ENCODE data around the gene DOCK1.
"Not testable (repeated sequence)": the region's sequence is repeated elsewhere in the genome, so short reads cannot be mapped to it uniquely, and the experiment has no call there.

Gene DOCK1

DNA sequence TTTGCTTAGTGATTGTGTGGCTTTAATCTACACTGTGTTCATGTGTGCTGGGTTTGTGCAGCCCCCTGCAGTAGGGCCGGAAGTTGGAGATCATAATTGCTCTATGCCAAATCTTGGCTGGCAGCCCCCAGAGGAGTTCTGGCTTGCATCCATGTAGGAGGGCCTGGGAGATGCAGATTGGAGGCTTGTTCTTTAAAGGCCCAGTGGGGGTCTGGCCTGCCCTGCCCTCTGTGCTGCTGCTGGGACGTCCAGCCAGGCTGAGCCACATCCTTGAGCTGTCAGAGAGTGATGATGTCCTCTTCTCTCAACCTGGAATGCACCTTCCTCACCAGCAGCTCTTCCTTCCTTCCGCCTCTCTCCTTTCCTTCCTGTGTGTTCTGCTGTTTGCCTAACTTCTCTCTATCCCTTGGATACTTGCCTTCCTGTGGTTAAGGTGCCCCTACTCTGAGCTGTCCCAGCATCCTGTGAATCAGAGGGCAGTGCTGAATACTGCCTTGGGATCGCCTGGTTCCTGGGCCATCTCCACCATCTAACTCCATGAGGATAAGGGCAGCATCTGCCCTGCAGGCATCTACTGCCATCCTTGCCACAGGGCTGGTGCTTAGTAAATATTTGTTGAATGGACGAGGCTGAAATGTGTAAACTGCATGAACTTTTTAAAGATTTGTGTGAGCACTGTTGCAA, 30.2 kb downstream of the DOCK1 start:
- Histone ChIP-seq H3K27ac (ENCODE audit: low read length) (no peak overlapping the region), H3K9ac (ENCODE audit: low read length in 2 of 2) (no peak overlapping the region), H3K4me1 (ENCODE audit: control insufficient read depth, insufficient read depth, low read length) (peaks cover 17% of the 10 kb centered on the region), H3K9me3 (ENCODE audit: control insufficient read depth in 2 of 2, low read length in 2 of 2) (no peaks in the 10 kb centered on the region), H3K27me3 (ENCODE audit: control insufficient read depth in 1 of 2, insufficient read depth in 2 of 2, low read length in 2 of 2) (no peaks in the 10 kb centered on the region), H3K36me3 (ENCODE audit: control insufficient read depth in 2 of 2, insufficient read depth in 2 of 2, low read length in 2 of 2) (no peaks in the 10 kb centered on the region), H3K4me3 (ENCODE audit: low read length in 2 of 2) (no peak overlapping the region)

GRCh38 chr10:126937026-126937425, 31.8 kb downstream of the DOCK1 start:
- Histone ChIP-seq H3K4me1 (ENCODE audit: control insufficient read depth, insufficient read depth, low read length) (peaks cover 8% of the 10 kb centered on the region), H3K9me3 (ENCODE audit: control insufficient read depth in 2 of 2, low read length in 2 of 2) (no peaks in the 10 kb centered on the region), H3K4me3 (ENCODE audit: low read length in 2 of 2) (no peak overlapping the region), H3K36me3 (ENCODE audit: control insufficient read depth in 2 of 2, insufficient read depth in 2 of 2, low read length in 2 of 2) (no peaks in the 10 kb centered on the region), H3K27ac (ENCODE audit: low read length) (no peak overlapping the region), H3K27me3 (ENCODE audit: control insufficient read depth in 1 of 2, insufficient read depth in 2 of 2, low read length in 2 of 2) (no peaks in the 10 kb centered on the region), H3K9ac (ENCODE audit: low read length in 2 of 2) (no peak overlapping the region)

- not testable (repeated sequence) for H3K4me3 ChIP-seq (ENCODE audit: low read length in 2 of 2); H3K4me1 ChIP-seq (ENCODE audit: control insufficient read depth, insufficient read depth, low read length); H3K9me3 ChIP-seq (ENCODE audit: control insufficient read depth in 2 of 2, low read length in 2 of 2); H3K36me3 ChIP-seq (ENCODE audit: control insufficient read depth in 2 of 2, insufficient read depth in 2 of 2, low read length in 2 of 2); H3K9ac ChIP-seq (ENCODE audit: low read length in 2 of 2); H3K27ac ChIP-seq (ENCODE audit: low read length); H3K27me3 ChIP-seq (ENCODE audit: control insufficient read depth in 1 of 2, insufficient read depth in 2 of 2, low read length in 2 of 2)
Observed at GRCh38 chr10:126938121-126938520, 32.9 kb downstream of the DOCK1 start.

DNA sequence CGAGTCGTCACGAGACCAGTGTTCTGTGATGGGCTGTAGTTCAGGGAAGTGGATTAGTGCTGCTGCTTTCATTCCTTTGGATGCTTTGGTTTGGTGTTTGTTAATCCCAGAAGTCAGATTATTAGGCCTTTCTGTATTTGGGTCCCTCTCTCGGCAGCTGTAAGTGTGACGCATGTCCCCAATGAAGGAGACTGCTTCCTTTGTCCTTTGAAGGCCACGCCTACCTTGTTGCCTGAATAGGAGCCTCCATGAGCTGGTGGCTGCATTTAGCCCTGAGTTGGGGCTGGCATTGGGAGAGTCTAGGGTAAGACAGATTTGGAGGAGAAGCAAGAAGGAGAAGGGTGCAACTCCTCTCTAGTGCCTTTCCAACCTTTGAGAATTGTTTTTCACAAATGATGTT, 34.5 kb downstream of the DOCK1 start:
- Histone ChIP-seq H3K27ac (ENCODE audit: low read length) (no peak overlapping the region), H3K4me3 (ENCODE audit: low read length in 2 of 2) (no peak overlapping the region), H3K27me3 (ENCODE audit: control insufficient read depth in 1 of 2, insufficient read depth in 2 of 2, low read length in 2 of 2) (no peaks in the 10 kb centered on the region), H3K36me3 (ENCODE audit: control insufficient read depth in 2 of 2, insufficient read depth in 2 of 2, low read length in 2 of 2) (no peaks in the 10 kb centered on the region), H3K9ac (ENCODE audit: low read length in 2 of 2) (no peak overlapping the region), H3K4me1 (ENCODE audit: control insufficient read depth, insufficient read depth, low read length) (peaks cover 5% of the 10 kb centered on the region), H3K9me3 (ENCODE audit: control insufficient read depth in 2 of 2, low read length in 2 of 2) (no peaks in the 10 kb centered on the region)

DNA sequence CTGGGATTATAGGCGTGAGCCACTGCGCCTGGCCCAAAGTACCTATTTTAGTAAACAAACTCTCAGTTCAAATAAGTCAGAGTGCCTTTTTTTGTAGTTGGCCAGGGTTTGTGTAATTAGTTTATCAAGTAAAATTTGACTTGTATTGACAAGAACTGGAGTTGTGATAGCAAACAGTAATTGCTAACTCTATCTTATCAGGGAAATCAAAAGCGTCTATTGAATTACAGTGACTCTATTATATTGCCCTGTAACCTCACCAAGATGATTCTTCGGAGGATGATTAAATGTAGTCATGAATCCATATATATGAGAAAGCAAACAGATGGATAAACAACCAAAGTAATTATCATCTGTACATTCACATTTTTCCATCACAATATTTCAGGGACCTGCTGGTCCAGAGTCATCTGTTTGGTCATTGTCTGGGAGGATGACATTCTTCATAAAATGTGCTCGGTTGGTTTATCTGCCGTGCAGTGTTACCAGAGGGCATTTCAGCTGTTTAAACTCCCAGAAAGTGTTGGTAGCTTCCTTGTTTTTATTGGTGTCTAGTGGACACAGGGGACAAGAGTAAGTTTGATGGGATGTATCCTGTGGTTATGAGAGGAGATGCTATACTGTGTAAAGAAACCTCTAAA, 35.6 kb downstream of the DOCK1 start:
- Histone ChIP-seq H3K36me3 (ENCODE audit: control insufficient read depth in 2 of 2, insufficient read depth in 2 of 2, low read length in 2 of 2) (no peaks in the 10 kb centered on the region), H3K27ac (ENCODE audit: low read length) (no peak overlapping the region), H3K4me3 (ENCODE audit: low read length in 2 of 2) (no peak overlapping the region), H3K27me3 (ENCODE audit: control insufficient read depth in 1 of 2, insufficient read depth in 2 of 2, low read length in 2 of 2) (no peaks in the 10 kb centered on the region), H3K9me3 (ENCODE audit: control insufficient read depth in 2 of 2, low read length in 2 of 2) (no peaks in the 10 kb centered on the region), H3K4me1 (ENCODE audit: control insufficient read depth, insufficient read depth, low read length) (no peaks in the 10 kb centered on the region), H3K9ac (ENCODE audit: low read length in 2 of 2) (no peak overlapping the region)

GRCh38 chr10:126944191-126944590, 39.0 kb downstream of the DOCK1 start:
- Histone ChIP-seq H3K4me1 (ENCODE audit: control insufficient read depth, insufficient read depth, low read length) (no peaks in the 10 kb centered on the region), H3K27me3 (ENCODE audit: control insufficient read depth in 1 of 2, insufficient read depth in 2 of 2, low read length in 2 of 2) (no peaks in the 10 kb centered on the region), H3K27ac (ENCODE audit: low read length) (no peak overlapping the region), H3K36me3 (ENCODE audit: control insufficient read depth in 2 of 2, insufficient read depth in 2 of 2, low read length in 2 of 2) (no peaks in the 10 kb centered on the region), H3K9me3 (ENCODE audit: control insufficient read depth in 2 of 2, low read length in 2 of 2) (no peaks in the 10 kb centered on the region), H3K4me3 (ENCODE audit: low read length in 2 of 2) (no peak overlapping the region), H3K9ac (ENCODE audit: low read length in 2 of 2) (no peak overlapping the region)

DNA sequence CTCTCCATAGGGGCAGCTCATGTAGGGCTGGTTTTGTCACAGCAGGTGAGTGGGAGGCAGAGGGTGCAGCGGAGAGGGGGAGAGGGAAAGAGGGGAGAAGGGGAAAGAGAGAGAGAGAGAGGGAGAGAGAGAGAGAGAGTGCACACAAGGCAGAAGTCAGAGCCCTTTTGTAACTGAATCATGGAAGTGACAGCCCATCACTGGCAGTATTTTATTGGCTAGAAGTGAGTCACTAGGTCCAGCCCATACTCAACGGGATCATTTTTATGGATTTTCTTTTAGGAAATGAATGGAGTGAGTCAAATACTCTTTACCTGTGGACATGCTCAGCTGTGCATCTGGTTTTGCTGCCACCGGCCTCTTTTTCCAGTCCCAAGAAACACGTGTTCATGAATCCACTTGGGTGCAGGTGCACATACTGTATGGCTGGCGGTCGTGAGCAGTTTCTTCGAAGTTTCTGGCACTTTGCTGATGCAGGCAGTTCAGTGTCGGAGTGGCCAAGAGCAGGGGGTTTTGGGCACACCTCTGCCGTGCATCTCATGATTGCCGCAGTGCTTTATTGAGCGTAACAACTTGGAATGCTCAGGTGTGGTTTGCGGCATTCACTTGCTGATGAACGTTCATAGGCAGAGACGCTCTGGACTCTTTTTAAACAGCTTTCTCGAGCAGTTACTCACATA, 40.3 kb downstream of the DOCK1 start:
- H3K4me1 ChIP-seq (ENCODE audit: control insufficient read depth, insufficient read depth, low read length) = no peaks in the 10 kb centered on the region
- H3K27ac ChIP-seq (ENCODE audit: low read length) = no peak overlapping the region
- no peaks in the 10 kb centered on the region for H3K36me3 ChIP-seq (ENCODE audit: control insufficient read depth in 2 of 2, insufficient read depth in 2 of 2, low read length in 2 of 2)
- H3K27me3 ChIP-seq (ENCODE audit: control insufficient read depth in 1 of 2, insufficient read depth in 2 of 2, low read length in 2 of 2) = no peaks in the 10 kb centered on the region
- H3K4me3 ChIP-seq (ENCODE audit: low read length in 2 of 2) = no peak overlapping the region
- no peak overlapping the region for H3K9ac ChIP-seq (ENCODE audit: low read length in 2 of 2)
- H3K9me3 ChIP-seq (ENCODE audit: control insufficient read depth in 2 of 2, low read length in 2 of 2) = no peaks in the 10 kb centered on the region

GRCh38 chr10:126946746-126947145, 41.5 kb downstream of the DOCK1 start:
- H3K27ac ChIP-seq (ENCODE audit: low read length) = no peak overlapping the region
- H3K9me3 ChIP-seq (ENCODE audit: control insufficient read depth in 2 of 2, low read length in 2 of 2) = no peaks in the 10 kb centered on the region
- no peak overlapping the region for H3K9ac ChIP-seq (ENCODE audit: low read length in 2 of 2)
- H3K4me3 ChIP-seq (ENCODE audit: low read length in 2 of 2) = no peak overlapping the region
- no peaks in the 10 kb centered on the region for H3K4me1 ChIP-seq (ENCODE audit: control insufficient read depth, insufficient read depth, low read length)
- H3K27me3 ChIP-seq (ENCODE audit: control insufficient read depth in 1 of 2, insufficient read depth in 2 of 2, low read length in 2 of 2) = no peaks in the 10 kb centered on the region
- no peaks in the 10 kb centered on the region for H3K36me3 ChIP-seq (ENCODE audit: control insufficient read depth in 2 of 2, insufficient read depth in 2 of 2, low read length in 2 of 2)

DNA sequence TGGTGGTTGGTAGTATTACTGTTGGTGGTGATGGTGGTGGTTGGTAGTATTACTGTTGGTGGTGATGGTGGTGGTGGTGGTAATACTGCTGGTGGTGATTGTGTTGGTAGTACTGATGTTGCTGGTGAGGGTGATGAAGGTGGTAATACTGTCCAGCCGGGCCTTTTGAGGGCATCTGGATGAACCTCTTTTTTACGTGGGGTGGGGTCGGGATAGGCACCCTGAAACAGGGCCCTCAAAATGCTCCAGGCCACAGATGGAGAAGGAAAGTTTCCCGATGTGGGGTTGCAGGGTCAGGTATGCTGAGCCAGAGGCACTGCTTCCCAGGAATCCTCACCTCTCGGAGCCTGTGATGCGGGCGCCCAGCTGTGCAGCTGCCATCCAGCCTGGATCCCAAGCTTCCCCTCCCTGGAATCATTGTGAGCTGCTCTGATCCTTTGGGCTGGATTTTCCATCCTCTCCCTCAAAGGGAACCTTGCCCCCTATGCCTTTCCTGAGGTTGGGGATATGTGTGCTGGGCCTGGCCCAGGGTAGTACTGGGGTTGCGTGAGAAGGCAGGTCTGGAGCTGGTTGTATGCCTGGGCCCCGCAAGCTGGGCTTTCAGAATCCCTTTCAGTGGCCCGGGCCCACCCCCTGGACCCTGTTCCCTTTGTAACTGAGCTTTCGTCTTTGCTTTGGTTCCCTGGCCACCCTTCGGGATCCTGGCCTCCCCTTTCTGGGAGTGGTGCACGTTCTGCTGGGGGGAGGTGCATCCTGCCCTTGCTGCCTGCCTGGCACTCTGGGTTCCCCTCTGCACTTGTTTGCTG, 43.3 kb downstream of the DOCK1 start:
- Histone ChIP-seq H3K4me1 (ENCODE audit: control insufficient read depth, insufficient read depth, low read length) (no peaks in the 10 kb centered on the region), H3K9ac (ENCODE audit: low read length in 2 of 2) (no peak overlapping the region), H3K4me3 (ENCODE audit: low read length in 2 of 2) (no peak overlapping the region), H3K9me3 (ENCODE audit: control insufficient read depth in 2 of 2, low read length in 2 of 2) (no peaks in the 10 kb centered on the region), H3K27me3 (ENCODE audit: control insufficient read depth in 1 of 2, insufficient read depth in 2 of 2, low read length in 2 of 2) (no peaks in the 10 kb centered on the region), H3K36me3 (ENCODE audit: control insufficient read depth in 2 of 2, insufficient read depth in 2 of 2, low read length in 2 of 2) (no peaks in the 10 kb centered on the region), H3K27ac (ENCODE audit: low read length) (no peak overlapping the region)

DNA sequence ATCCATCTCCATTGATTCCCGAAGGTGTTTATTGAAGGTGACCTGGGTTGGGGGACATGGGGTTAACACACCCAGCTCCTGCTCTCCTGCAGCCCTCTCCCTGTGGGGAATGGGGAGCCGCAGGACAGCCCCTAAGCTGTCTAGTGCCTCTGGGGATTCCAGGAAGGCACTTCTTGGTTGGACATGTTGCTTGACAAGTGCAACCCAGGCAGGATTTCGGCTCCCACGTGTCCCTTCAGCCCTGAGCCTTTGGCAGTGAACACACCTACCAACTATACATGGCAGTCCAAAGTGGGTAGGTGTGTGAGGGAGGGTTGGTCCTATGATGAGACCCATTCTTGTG, 43.9 kb downstream of the DOCK1 start:
- H3K36me3 ChIP-seq (ENCODE audit: control insufficient read depth in 2 of 2, insufficient read depth in 2 of 2, low read length in 2 of 2) = no peaks in the 10 kb centered on the region
- H3K4me1 ChIP-seq (ENCODE audit: control insufficient read depth, insufficient read depth, low read length) = no peaks in the 10 kb centered on the region
- no peaks in the 10 kb centered on the region for H3K27me3 ChIP-seq (ENCODE audit: control insufficient read depth in 1 of 2, insufficient read depth in 2 of 2, low read length in 2 of 2)
- no peak overlapping the region for H3K9ac ChIP-seq (ENCODE audit: low read length in 2 of 2)
- no peak overlapping the region for H3K27ac ChIP-seq (ENCODE audit: low read length)
- H3K4me3 ChIP-seq (ENCODE audit: low read length in 2 of 2) = no peak overlapping the region
- H3K9me3 ChIP-seq (ENCODE audit: control insufficient read depth in 2 of 2, low read length in 2 of 2) = no peaks in the 10 kb centered on the region
